HepG2 (cell line): ENCODE data around the gene IFNAR2. TPM values are rescaled to one million over a fixed set of nuclear protein-coding genes. Genes with fewer than 3 reads are reported as not detected.
A peak's percentile ranks its signal among the peaks of the same experiment; 100 is the strongest.

Experiments
- CBX5 ChIP-seq: sonication (generic); formaldehyde crosslinking; IDR thresholded peaks from 2 replicates; pipeline ENCODE4 v1.4.0; 2020; ENCODE audit warnings: missing genetic modification reagents, borderline replicate concordance
- CREB1 ChIP-seq, 2 experiments: fragments of 450-650 bp in 1 of 2; IDR thresholded peaks; 2 replicates each; pipeline ENCODE4 v1.6.1; 2016 to 2017; ENCODE audit warnings: control low read depth in 1 of 2, mild to moderate bottlenecking in 1 of 2, missing compliant biosample characterization in 1 of 2, missing genetic modification characterization in 1 of 2
- DNMT3B ChIP-seq: conservative IDR thresholded peaks from 2 replicates; pipeline ENCODE4 v1.6.1; 2016; ENCODE audit warnings: missing biosample characterization, control low read depth
- ETV5 ChIP-seq: IDR thresholded peaks from 2 replicates; pipeline ENCODE4 v1.6.1; 2018; ENCODE audit warnings: missing biosample characterization, missing genetic modification reagents, inconsistent platforms, borderline replicate concordance
- FOXO1 ChIP-seq: sonication (generic); formaldehyde crosslinking; IDR thresholded peaks from 2 replicates; pipeline ENCODE4 v1.4.0; 2020; ENCODE audit warnings: missing genetic modification reagents
- HNF4A ChIP-seq: sonication (generic); formaldehyde crosslinking; IDR thresholded peaks from 2 replicates; pipeline ENCODE4 v1.4.0; 2020; ENCODE audit warnings: missing genetic modification reagents
- IKZF4 ChIP-seq: sonication (generic); formaldehyde crosslinking; IDR thresholded peaks from 2 replicates; pipeline ENCODE4 v1.5.1; 2020; ENCODE audit warnings: borderline replicate concordance, mild to moderate bottlenecking, low read depth, missing genetic modification reagents; ENCODE audit errors: not compliant biosample characterization
- IKZF5 ChIP-seq: IDR thresholded peaks from 2 replicates; pipeline ENCODE4 v1.6.1; 2018; ENCODE audit warnings: missing genetic modification reagents, mild to moderate bottlenecking, missing compliant biosample characterization
- KMT2A ChIP-seq: sonication (generic); formaldehyde crosslinking; IDR thresholded peaks from 2 replicates; pipeline ENCODE4 v1.4.0; 2020; ENCODE audit warnings: missing genetic modification reagents
- NR2F1 ChIP-seq, 2 experiments: fragments of 450-650 bp in 1 of 2; formaldehyde crosslinking in 1 of 2; IDR thresholded peaks; 2 replicates each; pipeline versions ENCODE4 v1.5.0 to v1.6.1; 2016 to 2020; ENCODE audit warnings: mild to moderate bottlenecking in 1 of 2, missing compliant biosample characterization in 1 of 2, missing genetic modification reagents in 1 of 2, moderate library complexity in 1 of 2
- PAWR ChIP-seq: sonication (generic); formaldehyde crosslinking; IDR thresholded peaks from 2 replicates; pipeline ENCODE4 v1.4.0; 2020; ENCODE audit warnings: missing genetic modification reagents, mild to moderate bottlenecking, borderline replicate concordance
- PCBP2 ChIP-seq: fragments of 200-400 bp; formaldehyde crosslinking; optimal IDR thresholded peaks from 2 replicates; pipeline ENCODE3; 2018; ENCODE audit warnings: low read length, low read depth; ENCODE audit not compliant: poor library complexity, severe bottlenecking
- RELA ChIP-seq: sonication (generic); formaldehyde crosslinking; IDR thresholded peaks from 2 replicates; pipeline ENCODE4 v1.4.0; 2020; ENCODE audit warnings: missing genetic modification reagents
- REPIN1 ChIP-seq: sonication (generic); formaldehyde crosslinking; IDR thresholded peaks from 2 replicates; pipeline ENCODE4 v1.8.0; 2022; ENCODE audit warnings: missing genetic modification reagents, low read depth, mild to moderate bottlenecking, borderline replicate concordance
- SALL1 ChIP-seq: sonication (generic); formaldehyde crosslinking; IDR thresholded peaks from 2 replicates; pipeline ENCODE4 v1.8.0; 2022; ENCODE audit warnings: mild to moderate bottlenecking, missing genetic modification reagents
- THAP8 ChIP-seq: sonication (generic); formaldehyde crosslinking; IDR thresholded peaks from 2 replicates; pipeline ENCODE4 v1.5.1; 2020; ENCODE audit warnings: missing genetic modification reagents, mild to moderate bottlenecking, borderline replicate concordance
- TOE1 ChIP-seq: sonication (generic); formaldehyde crosslinking; IDR thresholded peaks from 2 replicates; pipeline ENCODE4 v1.4.0; 2020; ENCODE audit warnings: mild to moderate bottlenecking, missing genetic modification reagents
- ZBTB7A ChIP-seq: sonication (generic); formaldehyde crosslinking; IDR thresholded peaks from 2 replicates; pipeline ENCODE4 v1.8.0; 2022; ENCODE audit warnings: mild to moderate bottlenecking, missing genetic modification reagents
- ZNF17 ChIP-seq: sonication (generic); formaldehyde crosslinking; IDR thresholded peaks from 2 replicates; pipeline ENCODE4 v1.5.0; 2020; ENCODE audit warnings: mild to moderate bottlenecking, missing genetic modification reagents
- ZNF263 ChIP-seq: sonication (generic); formaldehyde crosslinking; IDR thresholded peaks from 2 replicates; pipeline ENCODE4 v1.4.0; 2020; ENCODE audit warnings: missing genetic modification reagents
- ZNF264 ChIP-seq: sonication (generic); formaldehyde crosslinking; IDR thresholded peaks from 2 replicates; pipeline ENCODE4 v1.4.0; 2020; ENCODE audit warnings: missing genetic modification reagents
- ZNF460 ChIP-seq: sonication (generic); formaldehyde crosslinking; IDR thresholded peaks from 2 replicates; pipeline ENCODE4 v1.5.1; 2020; ENCODE audit warnings: missing genetic modification reagents, mild to moderate bottlenecking, borderline replicate concordance
- ZNF644 ChIP-seq: IDR thresholded peaks from 2 replicates; pipeline ENCODE4 v1.6.1; 2016; ENCODE audit warnings: low read depth
- ZNF737 ChIP-seq: sonication (generic); formaldehyde crosslinking; IDR thresholded peaks from 2 replicates; pipeline ENCODE4 v1.5.0; 2020; ENCODE audit warnings: missing genetic modification reagents, mild to moderate bottlenecking, borderline replicate concordance
- polyA plus RNA-seq, 8 experiments: library from polyadenylated mRNA; depleted of rRNA in 3 of 8; stranded (reverse) in 7 of 8; unstranded in 1 of 8; fragments of >200 nt; fragmentation: Illumina TruSeq in 4 of 8; extraction: Trizol in 4 of 8; gene quantifications; 2 replicates each; pipeline versions ENCODE4 v1.2.1 to v1.2.3, GENCODE V29; 2011 to 2016; ENCODE audit warnings: low read depth in 4 of 8, missing spikeins in 1 of 8, mixed read lengths in 1 of 8; ENCODE audit not compliant: insufficient read depth in 1 of 8
- total RNA-seq, 5 experiments: library from RNA; depleted of rRNA; stranded (reverse); fragments of >200 nt; fragmentation: Illumina TruSeq; extraction: Trizol; gene quantifications; 2 replicates each; pipeline ENCODE4 v1.2.3, GENCODE V29; 2016; ENCODE audit warnings: low read depth in 1 of 5
- TF ChIP-seq, protein P1 (sequence below): sonication (generic); formaldehyde crosslinking; conservative IDR thresholded peaks from 2 replicates; pipeline ENCODE4 v1.4.0; 2020; ENCODE audit warnings: mild to moderate bottlenecking, missing genetic modification reagents, moderate library complexity
- TF ChIP-seq, protein P2 (sequence below): sonication (generic); formaldehyde crosslinking; IDR thresholded peaks from 2 replicates; pipeline ENCODE4 v1.8.0; 2023; ENCODE audit warnings: mild to moderate bottlenecking, missing genetic modification reagents

IFNAR2 gene
- total and polyA plus RNA-seq, 2 of the 13 experiments (the other 11 are each of a cell fraction or from before 2014, with no cell fraction given) = 5.1 to 24.1 TPM

GRCh38 chr21:33259995-33260394, 30.3 kb downstream of the IFNAR2 start (continued):
- TF ChIP-seq THAP8 (CRISPR knock-in tag) (no peak), RELA (CRISPR knock-in tag) (no peak), CBX5 (CRISPR knock-in tag) (no peak), ZNF264 (CRISPR knock-in tag) (peak; percentile 60; the same call in 1 of the 2 replicates), REPIN1 (CRISPR knock-in tag) (no peak), ZNF263 (CRISPR knock-in tag) (no peak), IKZF4 (CRISPR knock-in tag) (no peak), TOE1 (CRISPR knock-in tag) (no peak), DNMT3B (CRISPR knock-in tag) (no peak), ZBTB7A (CRISPR knock-in tag) (no peak), NR2F1 (CRISPR knock-in tag; IDR thresholded peaks at IDR 0.05) (no peak), KMT2A (CRISPR knock-in tag) (0 out of 2 replicates have a peak, but pooled peaks have one; percentile 21), ZNF460 (no peak), ZNF737 (CRISPR knock-in tag) (no peak), ZNF644 (CRISPR knock-in tag) (0 out of 2 replicates have a peak, but pooled peaks have one; percentile 19), ZNF17 (CRISPR knock-in tag) (no peak), IKZF5 (CRISPR knock-in tag) (0 out of 2 replicates have a peak, but pooled peaks have one; percentile 28), CREB1 (IDR thresholded peaks at IDR 0.05) (no peak), CREB1 (CRISPR knock-in tag; IDR thresholded peaks at IDR 0.05) (no peak), PCBP2 (no peak), FOXO1 (CRISPR knock-in tag) (peak; percentile 19; the same call in 1 of the 2 replicates), HNF4A (CRISPR knock-in tag) (peak; percentile 76), SALL1 (CRISPR knock-in tag) (peak; percentile 36), PAWR (CRISPR knock-in tag) (no peak), ETV5 (CRISPR knock-in tag) (peak; percentile 23; the same call in 1 of the 2 replicates)
- TF ChIP-seq, protein P1, sequence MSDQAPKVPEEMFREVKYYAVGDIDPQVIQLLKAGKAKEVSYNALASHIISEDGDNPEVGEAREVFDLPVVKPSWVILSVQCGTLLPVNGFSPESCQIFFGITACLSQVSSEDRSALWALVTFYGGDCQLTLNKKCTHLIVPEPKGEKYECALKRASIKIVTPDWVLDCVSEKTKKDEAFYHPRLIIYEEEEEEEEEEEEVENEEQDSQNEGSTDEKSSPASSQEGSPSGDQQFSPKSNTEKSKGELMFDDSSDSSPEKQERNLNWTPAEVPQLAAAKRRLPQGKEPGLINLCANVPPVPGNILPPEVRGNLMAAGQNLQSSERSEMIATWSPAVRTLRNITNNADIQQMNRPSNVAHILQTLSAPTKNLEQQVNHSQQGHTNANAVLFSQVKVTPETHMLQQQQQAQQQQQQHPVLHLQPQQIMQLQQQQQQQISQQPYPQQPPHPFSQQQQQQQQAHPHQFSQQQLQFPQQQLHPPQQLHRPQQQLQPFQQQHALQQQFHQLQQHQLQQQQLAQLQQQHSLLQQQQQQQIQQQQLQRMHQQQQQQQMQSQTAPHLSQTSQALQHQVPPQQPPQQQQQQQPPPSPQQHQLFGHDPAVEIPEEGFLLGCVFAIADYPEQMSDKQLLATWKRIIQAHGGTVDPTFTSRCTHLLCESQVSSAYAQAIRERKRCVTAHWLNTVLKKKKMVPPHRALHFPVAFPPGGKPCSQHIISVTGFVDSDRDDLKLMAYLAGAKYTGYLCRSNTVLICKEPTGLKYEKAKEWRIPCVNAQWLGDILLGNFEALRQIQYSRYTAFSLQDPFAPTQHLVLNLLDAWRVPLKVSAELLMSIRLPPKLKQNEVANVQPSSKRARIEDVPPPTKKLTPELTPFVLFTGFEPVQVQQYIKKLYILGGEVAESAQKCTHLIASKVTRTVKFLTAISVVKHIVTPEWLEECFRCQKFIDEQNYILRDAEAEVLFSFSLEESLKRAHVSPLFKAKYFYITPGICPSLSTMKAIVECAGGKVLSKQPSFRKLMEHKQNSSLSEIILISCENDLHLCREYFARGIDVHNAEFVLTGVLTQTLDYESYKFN (CRISPR knock-in tag) = peak; percentile 71
- TF ChIP-seq, protein P2, sequence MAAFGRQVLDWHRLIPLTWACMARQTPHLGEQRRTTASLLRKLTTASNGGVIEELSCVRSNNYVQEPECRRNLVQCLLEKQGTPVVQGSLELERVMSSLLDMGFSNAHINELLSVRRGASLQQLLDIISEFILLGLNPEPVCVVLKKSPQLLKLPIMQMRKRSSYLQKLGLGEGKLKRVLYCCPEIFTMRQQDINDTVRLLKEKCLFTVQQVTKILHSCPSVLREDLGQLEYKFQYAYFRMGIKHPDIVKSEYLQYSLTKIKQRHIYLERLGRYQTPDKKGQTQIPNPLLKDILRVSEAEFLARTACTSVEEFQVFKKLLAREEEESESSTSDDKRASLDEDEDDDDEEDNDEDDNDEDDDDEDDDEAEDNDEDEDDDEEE (CRISPR knock-in tag) = no peak
